Stimulated activated naive CD8-positive, alpha-beta T cell treated with anti-CD3 and anti-CD28 coated beads, Interleukin-15, Interleukin-2, amounts not matched to agents 100 ng/mL and 50 ng/mL, for 24 hours (primary cell): ENCODE measurements around the gene CDPF1.

Experiments
- H3K27ac Mint-ChIP-seq: one replicate; pipeline ENCODE4 v1.8.0; 2021; ENCODE audit warnings: mild to moderate bottlenecking, mixed read lengths
- H3K27me3 Mint-ChIP-seq: one replicate; pipeline ENCODE4 v1.8.0; 2021; ENCODE audit warnings: mixed read lengths
- H3K36me3 Mint-ChIP-seq: one replicate; pipeline ENCODE4 v1.8.0; 2021; ENCODE audit warnings: low read depth, mixed read lengths
- H3K4me1 Mint-ChIP-seq: one replicate; pipeline ENCODE4 v1.8.0; 2021; ENCODE audit warnings: low read depth, mixed read lengths
- H3K4me3 Mint-ChIP-seq: one replicate; pipeline ENCODE4 v1.8.0; 2021; ENCODE audit warnings: mild to moderate bottlenecking, mixed read lengths
- H3K9me3 Mint-ChIP-seq: one replicate; pipeline ENCODE4 v1.8.0; 2021; ENCODE audit warnings: mixed read lengths

CDPF1 gene

GRCh38 chr22:46288846-46289243, 38.8 kb upstream of the CDPF1 start:
- H3K36me3 Mint-ChIP-seq, result peaks cover 10% of the 10 kb centered on the region
- H3K9me3 Mint-ChIP-seq, result no peaks in the 10 kb centered on the region
- no peak overlapping the region for H3K27ac Mint-ChIP-seq
- no peaks in the 10 kb centered on the region for H3K27me3 Mint-ChIP-seq
- H3K4me1 Mint-ChIP-seq, result peaks cover 27% of the 10 kb centered on the region
- peak overlapping the region; percentile 73 for H3K4me3 Mint-ChIP-seq

GRCh38 chr22:46287873-46288751, 38.0 kb upstream of the CDPF1 start:
- Mint-ChIP-seq H3K36me3 (peaks cover 10% of the 10 kb centered on the region), H3K4me3 (peak overlapping the region; percentile 73), H3K27ac (peak overlapping the region; percentile 75), H3K27me3 (no peaks in the 10 kb centered on the region), H3K4me1 (peaks cover 25% of the 10 kb centered on the region), H3K9me3 (no peaks in the 10 kb centered on the region)

GRCh38 chr22:46286941-46287872, 37.1 kb upstream of the CDPF1 start:
- Mint-ChIP-seq H3K36me3 (peaks cover 7% of the 10 kb centered on the region), H3K9me3 (no peaks in the 10 kb centered on the region), H3K27me3 (no peaks in the 10 kb centered on the region), H3K27ac (peak overlapping the region; percentile 75), H3K4me3 (peak overlapping the region; percentile 73), H3K4me1 (peaks cover 17% of the 10 kb centered on the region)

GRCh38 chr22:46286006-46286405, 35.9 kb upstream of the CDPF1 start:
- no peaks in the 10 kb centered on the region for H3K9me3 Mint-ChIP-seq
- H3K27ac Mint-ChIP-seq, result no peak overlapping the region
- H3K4me3 Mint-ChIP-seq, result no peak overlapping the region
- peaks cover 11% of the 10 kb centered on the region for H3K36me3 Mint-ChIP-seq
- no peaks in the 10 kb centered on the region for H3K27me3 Mint-ChIP-seq
- H3K4me1 Mint-ChIP-seq, result peaks cover 17% of the 10 kb centered on the region

GRCh38 chr22:46281866-46282678, 32.0 kb upstream of the CDPF1 start:
- H3K4me1 Mint-ChIP-seq, result no peaks in the 10 kb centered on the region
- no peak overlapping the region for H3K27ac Mint-ChIP-seq
- H3K27me3 Mint-ChIP-seq, result no peaks in the 10 kb centered on the region
- no peaks in the 10 kb centered on the region for H3K9me3 Mint-ChIP-seq
- H3K4me3 Mint-ChIP-seq, result no peak overlapping the region
- peaks cover 11% of the 10 kb centered on the region for H3K36me3 Mint-ChIP-seq

- Mint-ChIP-seq H3K9me3 (no peaks in the 10 kb centered on the region), H3K36me3 (peaks cover 15% of the 10 kb centered on the region), H3K4me1 (no peaks in the 10 kb centered on the region), H3K4me3 (no peak overlapping the region), H3K27me3 (no peaks in the 10 kb centered on the region), H3K27ac (no peak overlapping the region)
These were observed 31.0 kb upstream of the CDPF1 start for GRCh38 chr22:46280999-46281623.

- no peaks in the 10 kb centered on the region for H3K27me3 Mint-ChIP-seq
- peaks cover 19% of the 10 kb centered on the region for H3K36me3 Mint-ChIP-seq
- no peaks in the 10 kb centered on the region for H3K9me3 Mint-ChIP-seq
- no peaks in the 10 kb centered on the region for H3K4me1 Mint-ChIP-seq
- no peak overlapping the region for H3K4me3 Mint-ChIP-seq
- no peak overlapping the region for H3K27ac Mint-ChIP-seq
These were observed 30.1 kb upstream of the CDPF1 start for GRCh38 chr22:46280063-46280817.

- peaks cover 19% of the 10 kb centered on the region for H3K36me3 Mint-ChIP-seq
- no peaks in the 10 kb centered on the region for H3K4me1 Mint-ChIP-seq
- H3K4me3 Mint-ChIP-seq, result no peak overlapping the region
These were observed 28.9 kb upstream of the CDPF1 start for GRCh38 chr22:46278656-46279645.

GRCh38 chr22:46276563-46276962, 26.5 kb upstream of the CDPF1 start:
- Mint-ChIP-seq H3K27ac (no peak overlapping the region), H3K9me3 (no peaks in the 10 kb centered on the region), H3K4me1 (no peaks in the 10 kb centered on the region), H3K36me3 (peaks cover 15% of the 10 kb centered on the region), H3K27me3 (no peaks in the 10 kb centered on the region), H3K4me3 (no peak overlapping the region)

More at GRCh38 chr22:46278656-46279645, 28.9 kb upstream of the CDPF1 start:
- Mint-ChIP-seq H3K27ac (no peak overlapping the region), H3K9me3 (no peaks in the 10 kb centered on the region), H3K27me3 (no peaks in the 10 kb centered on the region)

- Mint-ChIP-seq H3K4me1 (no peaks in the 10 kb centered on the region), H3K4me3 (no peak overlapping the region), H3K27me3 (no peaks in the 10 kb centered on the region)
These were observed 25.5 kb upstream of the CDPF1 start for GRCh38 chr22:46275455-46276122.

GRCh38 chr22:46274381-46274780, 24.3 kb upstream of the CDPF1 start:
- H3K27ac Mint-ChIP-seq, result no peak overlapping the region
- H3K27me3 Mint-ChIP-seq, result no peaks in the 10 kb centered on the region
- peaks cover 15% of the 10 kb centered on the region for H3K36me3 Mint-ChIP-seq
- H3K4me1 Mint-ChIP-seq, result no peaks in the 10 kb centered on the region
- no peak overlapping the region for H3K4me3 Mint-ChIP-seq
- no peaks in the 10 kb centered on the region for H3K9me3 Mint-ChIP-seq

More at GRCh38 chr22:46275455-46276122, 25.5 kb upstream of the CDPF1 start:
- H3K36me3 Mint-ChIP-seq, result peaks cover 15% of the 10 kb centered on the region
- no peak overlapping the region for H3K27ac Mint-ChIP-seq
- H3K9me3 Mint-ChIP-seq, result no peaks in the 10 kb centered on the region

GRCh38 chr22:46273432-46274148, 23.5 kb upstream of the CDPF1 start:
- Mint-ChIP-seq H3K27me3 (no peaks in the 10 kb centered on the region), H3K4me1 (no peaks in the 10 kb centered on the region), H3K9me3 (no peaks in the 10 kb centered on the region), H3K36me3 (peaks cover 15% of the 10 kb centered on the region), H3K4me3 (no peak overlapping the region), H3K27ac (no peak overlapping the region)
